DMS53 treated with DMSO at 0.1 percent for 48 hours (cell line): ENCODE results near the gene MAS1L.

Experiments
- DNase-seq: peaks from one replicate; lab custom pipeline; 2025; ENCODE audit not compliant: unreplicated experiment; lab: John Stamatoyannopoulos, UW

Gene MAS1L

GRCh38 chr6:29510746-29511300 is 23.1 kb upstream of the MAS1L start:
- no peak for DNase-seq

DNA sequence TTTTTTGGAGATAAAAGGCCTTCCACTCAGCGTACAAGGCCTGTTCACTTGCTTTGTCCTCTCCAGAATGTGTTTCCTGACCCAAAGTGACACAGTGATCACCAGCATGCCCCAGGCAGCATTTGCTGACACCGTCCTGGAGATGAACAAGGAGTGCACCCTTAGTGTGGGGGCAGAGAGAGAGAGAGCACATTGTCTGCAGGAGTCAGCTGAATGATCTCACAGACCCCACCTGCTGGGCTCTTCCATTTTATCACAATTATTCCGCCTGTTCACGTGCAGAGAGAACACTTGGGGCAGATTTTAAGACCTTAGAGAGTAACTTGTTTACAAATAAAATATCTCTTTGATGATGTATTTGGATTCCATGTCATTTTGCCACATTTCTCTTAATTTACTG is 22.4 kb upstream of the MAS1L start:
- no peak for DNase-seq

- no peak for DNase-seq
These were observed 22.0 kb upstream of the MAS1L start for GRCh38 chr6:29509711-29510110.

DNA sequence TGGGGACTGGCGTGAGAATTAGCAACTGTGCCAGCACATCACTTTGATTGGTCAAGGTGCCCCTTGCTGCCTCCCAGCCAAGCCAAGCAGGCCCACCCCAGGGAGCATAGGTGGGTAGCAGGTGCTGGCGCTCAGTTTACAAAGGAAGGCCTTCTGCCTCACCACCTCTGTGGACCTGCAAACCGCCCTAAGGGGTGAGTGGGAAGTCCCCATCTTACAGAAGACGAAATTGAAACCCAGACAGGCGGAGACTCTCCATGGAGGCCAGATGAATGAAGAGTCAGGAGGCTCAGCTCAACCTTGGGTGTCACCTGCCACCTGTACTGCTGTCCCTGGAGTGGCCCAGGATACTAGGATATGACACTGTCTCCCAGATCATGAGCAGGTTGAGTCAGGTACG is 21.5 kb upstream of the MAS1L start:
- no peak for DNase-seq

DNA sequence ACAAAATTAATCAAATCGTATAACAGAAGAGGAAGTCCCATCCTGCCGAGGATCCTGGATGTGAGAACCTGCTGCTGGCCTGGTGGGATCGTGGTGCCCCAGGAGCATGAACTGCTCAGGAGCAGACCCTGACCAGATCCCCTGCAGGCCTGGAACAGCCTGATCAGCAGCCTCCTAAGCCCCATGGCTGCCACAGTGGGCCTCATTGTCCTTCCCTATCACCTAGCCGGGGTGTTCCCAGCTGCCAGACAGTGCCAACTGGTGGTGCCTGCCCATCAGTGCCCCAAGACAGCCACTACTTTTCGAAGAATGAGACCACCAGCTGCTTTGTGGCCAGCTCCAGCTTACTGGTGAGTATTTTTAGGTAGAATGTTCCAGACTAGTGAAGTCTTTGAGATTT is 19.6 kb upstream of the MAS1L start:
- DNase-seq = no peak

- no peak for DNase-seq
These were observed 18.8 kb upstream of the MAS1L start for GRCh38 chr6:29506446-29507067.

GRCh38 chr6:29505808-29506207 is 18.1 kb upstream of the MAS1L start:
- DNase-seq = no peak

DNA sequence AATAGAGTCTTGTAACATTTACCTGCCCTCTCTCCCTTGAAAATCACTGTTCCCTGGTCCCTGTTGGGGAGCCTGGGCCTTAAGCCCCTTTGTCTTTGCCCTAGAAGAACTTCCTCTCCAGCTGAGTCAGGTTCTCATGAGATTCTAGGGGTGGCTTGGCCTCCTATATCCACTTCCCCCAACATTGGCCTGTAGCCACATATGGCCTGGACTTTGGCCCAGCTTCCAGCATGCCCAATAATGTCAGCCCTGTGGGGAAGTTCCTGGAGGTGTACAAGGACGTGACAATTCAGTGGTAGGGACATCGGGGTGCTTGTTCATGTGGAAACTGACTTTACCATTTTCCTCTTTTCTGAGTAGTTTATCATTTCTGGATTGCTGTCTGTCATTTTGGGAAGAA is 17.2 kb upstream of the MAS1L start:
- DNase-seq = no peak

GRCh38 chr6:29502597-29502996 is 14.8 kb upstream of the MAS1L start:
- DNase-seq = no peak

- no peak for DNase-seq
These were observed 14.4 kb upstream of the MAS1L start for GRCh38 chr6:29502181-29502580.

- DNase-seq = no peak
These were observed 13.3 kb upstream of the MAS1L start for GRCh38 chr6:29501106-29501505.

DNA sequence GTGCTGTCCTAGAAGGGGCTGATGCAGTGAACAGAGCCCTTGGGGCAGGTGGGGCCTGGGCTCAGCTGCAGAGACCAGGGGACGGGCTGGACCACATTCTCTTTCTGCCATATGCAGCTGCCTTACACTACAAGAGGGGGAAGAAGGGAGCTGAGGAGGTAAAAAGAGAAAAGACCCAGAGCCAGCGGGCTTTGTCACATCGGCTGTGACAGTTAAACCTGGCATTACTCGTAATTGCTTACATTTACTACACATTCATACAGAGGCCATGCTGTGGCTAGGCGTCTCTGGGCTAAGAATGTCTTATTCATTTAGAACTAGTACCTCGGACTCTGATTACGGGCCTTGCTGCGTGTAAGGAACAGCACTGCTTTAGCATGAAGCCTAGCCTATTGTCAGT is 12.8 kb upstream of the MAS1L start:
- DNase-seq = no peak

DNA sequence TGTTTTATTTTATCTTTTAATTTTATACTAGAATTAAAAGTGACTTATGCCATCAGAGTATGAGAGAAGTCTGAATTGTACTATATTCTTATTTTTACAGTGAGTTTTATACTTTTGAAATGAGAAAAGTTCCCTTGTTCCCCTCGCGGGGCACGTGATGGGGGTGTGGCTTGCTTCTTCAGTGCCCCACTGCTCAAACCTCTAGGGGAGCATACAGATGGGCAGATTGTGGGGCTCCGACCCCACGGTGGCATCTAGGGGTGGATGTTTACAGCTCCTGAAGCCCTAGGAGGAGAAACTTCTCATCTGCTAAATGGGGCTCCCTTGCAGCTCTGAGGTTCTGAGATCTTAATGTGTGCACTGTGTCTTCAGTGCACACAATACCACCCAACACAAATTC is 11.9 kb upstream of the MAS1L start:
- no peak for DNase-seq

DNA sequence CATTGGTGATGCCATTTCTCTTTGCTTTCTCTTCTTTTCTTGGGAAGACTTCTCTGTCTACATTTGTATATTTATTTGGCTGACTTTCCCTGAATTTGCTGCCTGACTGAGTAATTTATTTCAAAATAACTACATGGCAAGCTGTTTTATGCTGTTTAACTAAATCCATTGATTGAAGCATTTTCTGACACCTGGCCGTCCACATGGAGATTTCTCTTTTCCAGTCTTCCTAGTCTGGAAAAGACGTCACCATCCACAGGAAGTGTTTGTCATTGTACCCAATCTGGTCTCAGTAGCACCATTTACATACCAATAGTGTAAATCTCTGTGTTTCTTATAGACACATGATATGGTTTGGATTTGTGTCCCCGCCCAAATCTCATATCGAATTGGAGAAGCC is 9.2 kb upstream of the MAS1L start:
- no peak for DNase-seq

- no peak for DNase-seq
These were observed 7.8 kb upstream of the MAS1L start for GRCh38 chr6:29495571-29495970.

DNA sequence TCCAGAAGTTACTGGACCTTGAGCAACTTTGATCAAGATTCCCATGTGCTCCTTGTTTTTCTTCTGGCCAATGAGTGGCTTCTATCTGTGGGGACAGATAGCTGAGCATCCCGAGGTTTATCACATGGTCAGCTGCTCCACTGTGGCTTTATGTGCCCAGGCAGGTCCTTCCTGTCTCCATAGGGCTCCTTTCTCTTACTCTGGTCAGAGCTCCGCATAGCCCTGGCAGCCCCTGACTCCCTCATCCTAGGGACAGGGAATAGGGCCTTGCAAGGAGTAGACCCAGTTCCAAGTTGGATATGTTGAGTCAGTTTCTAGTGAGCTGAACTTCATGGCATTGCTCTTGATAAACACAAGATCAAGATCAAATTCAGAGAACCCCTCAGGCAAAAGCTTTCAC is 6.4 kb upstream of the MAS1L start:
- DNase-seq = no peak

DNA sequence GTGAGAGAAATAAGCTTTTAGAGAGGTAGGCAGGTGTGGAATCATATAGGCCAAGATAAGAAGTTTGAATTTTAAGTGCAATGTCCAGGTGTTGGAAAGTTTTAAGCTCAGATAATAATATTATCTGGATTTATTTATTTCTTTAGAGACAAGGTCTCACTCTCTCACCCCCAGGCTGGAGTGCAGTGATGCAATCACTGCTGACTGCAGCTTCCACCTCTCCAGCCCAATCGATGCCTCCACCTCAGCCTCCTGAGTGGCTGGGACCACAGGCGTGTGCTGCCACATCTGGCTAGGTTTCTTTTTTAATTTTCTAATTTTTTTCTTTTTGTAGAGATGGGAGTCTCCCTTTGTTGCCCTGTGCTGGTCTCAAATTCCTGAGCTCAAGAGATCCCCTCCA is 5.5 kb upstream of the MAS1L start:
- no peak for DNase-seq

GRCh38 chr6:29491574-29491973 is 3.8 kb upstream of the MAS1L start:
- no peak for DNase-seq

DNA sequence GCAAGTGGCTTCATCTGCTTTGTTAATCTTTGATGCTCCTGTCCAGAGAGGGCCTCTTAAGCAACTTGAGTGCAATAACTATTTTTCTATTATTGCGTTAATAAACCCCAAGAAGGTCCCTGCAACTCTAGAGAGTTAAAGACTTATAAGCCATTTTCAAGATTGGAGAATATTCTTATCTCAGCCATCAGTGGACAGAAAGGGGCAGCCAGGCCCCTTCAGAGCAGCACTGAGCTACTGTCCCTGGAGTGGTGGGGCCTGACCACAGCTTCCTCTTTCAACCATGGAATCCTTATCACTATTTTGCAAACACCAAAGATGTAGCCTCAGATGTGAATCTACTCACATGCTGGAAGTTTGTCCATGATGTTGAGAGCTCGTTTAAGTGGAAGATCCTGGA is 2.8 kb upstream of the MAS1L start:
- no peak for DNase-seq

- DNase-seq = no peak
These were observed 2.3 kb upstream of the MAS1L start for GRCh38 chr6:29490055-29490454.

- DNase-seq = no peak
These were observed 1.5 kb upstream of the MAS1L start for GRCh38 chr6:29489286-29489685.

DNA sequence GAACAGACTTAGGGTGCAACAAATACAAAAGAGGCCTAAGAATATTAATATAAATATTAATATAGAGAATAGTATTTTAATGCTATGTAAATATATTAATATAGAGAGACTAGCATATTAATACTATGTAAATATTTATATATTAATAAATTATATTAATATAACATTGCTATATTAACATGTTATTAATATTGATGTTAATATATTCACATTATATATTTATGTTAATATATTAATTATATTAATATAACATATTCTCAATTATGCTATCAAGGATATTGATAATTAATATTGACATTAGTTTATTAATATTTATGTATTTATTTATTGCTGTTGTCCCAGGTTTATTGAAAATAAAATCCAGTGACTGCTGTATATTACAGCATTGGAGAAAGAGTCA is 1.1 kb upstream of the MAS1L start:
- no peak for DNase-seq

- DNase-seq = no peak
These were observed 625 bp downstream of the MAS1L start for GRCh38 chr6:29487131-29487530.
